Measurements from ENCODE around the gene AKT3.

The AKT3 gene

GRCh38 chr1:243474136-243474881, 375.7 kb downstream of the AKT3 start:
- no peak for DNase-seq (ENCODE audit: low read depth in 2 of 2)
- TF ChIP-seq, protein P1, sequence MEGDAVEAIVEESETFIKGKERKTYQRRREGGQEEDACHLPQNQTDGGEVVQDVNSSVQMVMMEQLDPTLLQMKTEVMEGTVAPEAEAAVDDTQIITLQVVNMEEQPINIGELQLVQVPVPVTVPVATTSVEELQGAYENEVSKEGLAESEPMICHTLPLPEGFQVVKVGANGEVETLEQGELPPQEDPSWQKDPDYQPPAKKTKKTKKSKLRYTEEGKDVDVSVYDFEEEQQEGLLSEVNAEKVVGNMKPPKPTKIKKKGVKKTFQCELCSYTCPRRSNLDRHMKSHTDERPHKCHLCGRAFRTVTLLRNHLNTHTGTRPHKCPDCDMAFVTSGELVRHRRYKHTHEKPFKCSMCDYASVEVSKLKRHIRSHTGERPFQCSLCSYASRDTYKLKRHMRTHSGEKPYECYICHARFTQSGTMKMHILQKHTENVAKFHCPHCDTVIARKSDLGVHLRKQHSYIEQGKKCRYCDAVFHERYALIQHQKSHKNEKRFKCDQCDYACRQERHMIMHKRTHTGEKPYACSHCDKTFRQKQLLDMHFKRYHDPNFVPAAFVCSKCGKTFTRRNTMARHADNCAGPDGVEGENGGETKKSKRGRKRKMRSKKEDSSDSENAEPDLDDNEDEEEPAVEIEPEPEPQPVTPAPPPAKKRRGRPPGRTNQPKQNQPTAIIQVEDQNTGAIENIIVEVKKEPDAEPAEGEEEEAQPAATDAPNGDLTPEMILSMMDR (IDR thresholded peaks at IDR 0.05; ENCODE audit: low read depth, low read length), result no peak
- H3K4me3 ChIP-seq (replicated peaks in 1 of 2; ENCODE audit: low read depth in 2 of 2, low read length in 2 of 2), result no peak overlapping the region

DNA sequence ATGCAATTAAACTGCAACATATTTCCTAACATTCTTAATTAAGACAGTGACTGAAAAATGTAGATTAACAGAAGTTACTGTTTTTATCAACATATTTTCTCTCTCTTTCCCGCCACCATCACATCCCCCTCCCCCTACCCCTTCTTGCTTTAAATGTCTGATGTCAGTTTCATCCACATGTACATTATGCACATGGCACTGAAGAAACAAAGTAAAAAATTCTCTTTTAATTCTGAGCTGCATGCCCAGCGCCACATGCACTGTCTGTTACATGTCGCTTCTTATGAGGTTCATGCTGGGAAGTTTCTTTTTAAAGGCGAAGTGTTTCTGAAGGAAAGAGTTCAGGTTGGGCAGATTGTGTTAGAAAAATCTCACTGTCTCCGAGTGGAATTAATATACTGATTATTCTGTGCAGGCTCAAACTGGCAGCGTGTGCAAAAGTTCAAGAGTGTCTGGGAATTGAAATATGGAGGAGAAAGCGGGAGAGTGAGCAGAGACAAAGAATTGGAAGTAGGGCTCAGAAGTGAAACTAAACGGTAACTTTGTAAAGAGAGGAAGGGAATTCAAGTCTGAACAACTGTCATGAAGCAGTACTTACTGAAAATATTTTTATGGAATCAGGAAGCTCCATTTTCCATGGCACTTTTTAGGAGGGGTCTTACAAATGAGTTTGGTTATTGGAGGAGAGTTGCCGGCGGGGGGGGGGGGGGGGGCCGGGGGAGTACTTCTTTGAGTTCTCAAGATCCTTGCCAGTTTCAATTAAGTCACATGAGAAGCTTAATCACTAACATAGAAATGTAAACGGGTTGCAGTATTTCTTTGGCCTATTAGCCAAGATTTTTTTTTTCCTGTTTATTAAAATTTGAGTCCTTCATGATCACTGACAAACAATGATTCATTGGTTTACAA, 376.6 kb downstream of the AKT3 start:
- DNase-seq (ENCODE audit: low read depth in 2 of 2), result peak; percentile 34 to 52
- TF ChIP-seq, protein P1 (IDR thresholded peaks at IDR 0.05; ENCODE audit: low read depth, low read length), result no peak
- peak overlapping the region; percentile 0 to 36 for H3K4me3 ChIP-seq (replicated peaks in 1 of 2; ENCODE audit: low read depth in 2 of 2, low read length in 2 of 2)

- DNase-seq (ENCODE audit: low read depth in 2 of 2), result peak in 1 of 2 donors; percentile 64
Measured at GRCh38 chr1:243471754-243472745, 378.0 kb downstream of the AKT3 start.

GRCh38 chr1:243471026-243471685, 378.9 kb downstream of the AKT3 start:
- H3K4me3 ChIP-seq (replicated peaks in 1 of 2; ENCODE audit: low read depth in 2 of 2, low read length in 2 of 2), result no peak overlapping the region
- TF ChIP-seq, protein P1 (IDR thresholded peaks at IDR 0.05; ENCODE audit: low read depth, low read length), result no peak
- no peak for DNase-seq (ENCODE audit: low read depth in 2 of 2)

More at GRCh38 chr1:243471754-243472745, 378.0 kb downstream of the AKT3 start:
- TF ChIP-seq, protein P1 (IDR thresholded peaks at IDR 0.05; ENCODE audit: low read depth, low read length), result no peak
- no peak overlapping the region for H3K4me3 ChIP-seq (replicated peaks in 1 of 2; ENCODE audit: low read depth in 2 of 2, low read length in 2 of 2)

GRCh38 chr1:243470502-243470901, 379.5 kb downstream of the AKT3 start:
- no peak for DNase-seq (ENCODE audit: low read depth in 2 of 2)
- H3K4me3 ChIP-seq (replicated peaks in 1 of 2; ENCODE audit: low read depth in 2 of 2, low read length in 2 of 2), result no peak overlapping the region
- TF ChIP-seq, protein P1 (IDR thresholded peaks at IDR 0.05; ENCODE audit: low read depth, low read length), result no peak
